ENCODE data around the gene TOMM22. TPM values are rescaled to one million over a fixed set of nuclear protein-coding genes. Genes with fewer than 3 reads are reported as not detected.

The TOMM22 gene
- total RNA-seq, 2 experiments from 2014 or later: 51.8 to 114 TPM

DNA sequence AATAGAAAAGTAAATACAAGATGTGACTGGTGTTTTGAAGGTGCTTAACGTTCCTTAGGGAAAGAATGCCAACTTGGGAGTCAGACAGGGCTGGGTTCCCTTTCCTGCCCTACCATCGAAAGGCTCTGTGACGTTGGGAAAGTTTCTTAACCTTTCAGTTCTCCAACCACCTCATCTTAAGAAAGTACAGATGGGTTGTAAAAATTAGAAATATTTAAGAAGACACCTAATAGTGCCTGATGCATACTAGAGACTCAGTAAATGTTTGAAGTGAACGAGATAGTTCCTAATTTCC lies 25.1 kb downstream of the TOMM22 start:
- H3K4me1 ChIP-seq (ENCODE audit: insufficient read depth, low read length, poor library complexity, severe bottlenecking): peaks cover 64% of the 10 kb centered on the region
- H3K27ac ChIP-seq (ENCODE audit: low read depth, low read length, poor library complexity, severe bottlenecking): no peak overlapping the region
- H4K20me1 ChIP-seq (ENCODE audit: insufficient read depth, low read length): peaks cover 35% of the 10 kb centered on the region
- intact Hi-C loops (cut with micrococcal nuclease; ENCODE audit: unreplicated experiment): loop anchor here (10.0 kb wide), 1 partner anchor 652 kb away; the partner anchor contains the start of gene PICK1
- peak overlapping the region; percentile 97 for H3K4me3 ChIP-seq (ENCODE audit: low read depth, low read length, poor library complexity, severe bottlenecking)
- H3K9me3 ChIP-seq (ENCODE audit: low read length): no peaks in the 10 kb centered on the region
- no peak for DNase-seq (ENCODE audit: low spot score)
- BruUV-seq (replicated peaks): no TSS peak
- peaks cover 58% of the 10 kb centered on the region for H3K79me2 ChIP-seq (ENCODE audit: insufficient read depth, low read depth, low read length)
- TF ChIP-seq CTCF (conservative IDR thresholded peaks at IDR 0.05; ENCODE audit: low read length): no peak
- peaks cover 20% of the 10 kb centered on the region for H3K36me3 ChIP-seq (ENCODE audit: insufficient read depth, low read length)
- ChIA-PET POLR2A (no interaction called here), CTCF (ENCODE audit: unreplicated experiment) (no interaction called here)
- no peak overlapping the region for H2AFZ ChIP-seq (ENCODE audit: low read length)
- H3K4me2 ChIP-seq (ENCODE audit: low read length): peak overlapping the region; percentile 81
- no peaks in the 10 kb centered on the region for H3K9me2 ChIP-seq (ENCODE audit: insufficient read depth, low read length)

GRCh38 chr22:38707346-38707745 lies 25.6 kb downstream of the TOMM22 start:
- POLR2A ChIA-PET: interaction anchor here (0.6 kb wide), 2 partner anchors 8 to 816 kb away, joined by 3 to 5 read pairs; no protein-coding TSS in a partner anchor

DNA sequence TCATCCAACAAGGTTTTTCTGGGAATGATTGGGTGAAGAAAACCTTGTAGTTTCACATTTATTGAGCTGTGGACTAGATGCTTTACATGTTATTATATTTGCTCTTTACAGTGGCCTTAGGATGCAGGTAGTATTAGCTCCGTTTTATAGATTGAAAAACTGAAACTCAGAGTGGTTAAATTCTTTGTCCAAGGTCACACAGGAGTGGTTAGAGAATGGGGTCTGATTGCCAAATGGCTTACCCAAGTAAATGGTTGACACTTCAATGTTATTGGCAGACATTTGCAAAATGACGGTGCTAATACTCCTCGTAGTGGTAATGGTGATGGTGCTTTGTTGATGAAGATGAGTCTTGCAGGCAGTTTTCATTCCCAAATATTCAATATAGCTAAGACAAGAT lies 26.2 kb downstream of the TOMM22 start:
- no peak for DNase-seq (ENCODE audit: low spot score)
- peaks cover 28% of the 10 kb centered on the region for H3K36me3 ChIP-seq (ENCODE audit: insufficient read depth, low read length)
- no peaks in the 10 kb centered on the region for H3K9me2 ChIP-seq (ENCODE audit: insufficient read depth, low read length)
- intact Hi-C loops (cut with micrococcal nuclease; ENCODE audit: unreplicated experiment): loop anchor here (10.0 kb wide), 1 partner anchor 653 kb away; the partner anchor contains the start of gene PICK1
- TF ChIP-seq EZH2phosphoT487 (IDR thresholded peaks at IDR 0.05; ENCODE audit: borderline replicate concordance, low read depth, low read length): no peak
- no peak for TF ChIP-seq CTCF (conservative IDR thresholded peaks at IDR 0.05; ENCODE audit: low read length)
- peaks cover 54% of the 10 kb centered on the region for H3K4me1 ChIP-seq (ENCODE audit: insufficient read depth, low read length, poor library complexity, severe bottlenecking)
- peak overlapping the region; percentile 97 for H3K4me3 ChIP-seq (ENCODE audit: low read depth, low read length, poor library complexity, severe bottlenecking)
- CTCF ChIA-PET (ENCODE audit: unreplicated experiment): no interaction called here
- peak overlapping the region; percentile 81 for H3K4me2 ChIP-seq (ENCODE audit: low read length)
- POLR2A ChIA-PET: interaction anchor here (0.6 to 0.7 kb wide), 3 partner anchors 9 to 816 kb away, joined by 3 to 5 read pairs (median 4); no protein-coding TSS in a partner anchor
- BruUV-seq (replicated peaks): no TSS peak
- no peaks in the 10 kb centered on the region for H3K9me3 ChIP-seq (ENCODE audit: low read length)
- H2AFZ ChIP-seq (ENCODE audit: low read length): no peak overlapping the region
- H3K27ac ChIP-seq (ENCODE audit: low read depth, low read length, poor library complexity, severe bottlenecking): no peak overlapping the region
- H4K20me1 ChIP-seq (ENCODE audit: insufficient read depth, low read length): peaks cover 39% of the 10 kb centered on the region
- peaks cover 69% of the 10 kb centered on the region for H3K79me2 ChIP-seq (ENCODE audit: insufficient read depth, low read depth, low read length)

More at GRCh38 chr22:38707346-38707745, 25.6 kb downstream of the TOMM22 start:
- peaks cover 38% of the 10 kb centered on the region for H4K20me1 ChIP-seq (ENCODE audit: insufficient read depth, low read length)
- peaks cover 23% of the 10 kb centered on the region for H3K36me3 ChIP-seq (ENCODE audit: insufficient read depth, low read length)
- peaks cover 59% of the 10 kb centered on the region for H3K4me1 ChIP-seq (ENCODE audit: insufficient read depth, low read length, poor library complexity, severe bottlenecking)
- no peaks in the 10 kb centered on the region for H3K9me3 ChIP-seq (ENCODE audit: low read length)
- H2AFZ ChIP-seq (ENCODE audit: low read length): no peak overlapping the region
- H3K9me2 ChIP-seq (ENCODE audit: insufficient read depth, low read length): no peaks in the 10 kb centered on the region
- peak overlapping the region; percentile 97 for H3K4me3 ChIP-seq (ENCODE audit: low read depth, low read length, poor library complexity, severe bottlenecking)
- TF ChIP-seq CTCF (conservative IDR thresholded peaks at IDR 0.05; ENCODE audit: low read length): no peak
- TF ChIP-seq EZH2phosphoT487 (IDR thresholded peaks at IDR 0.05; ENCODE audit: borderline replicate concordance, low read depth, low read length): no peak
- H3K79me2 ChIP-seq (ENCODE audit: insufficient read depth, low read depth, low read length): peaks cover 63% of the 10 kb centered on the region
- H3K27ac ChIP-seq (ENCODE audit: low read depth, low read length, poor library complexity, severe bottlenecking): no peak overlapping the region
- no peak for DNase-seq (ENCODE audit: low spot score)
- peak overlapping the region; percentile 81 for H3K4me2 ChIP-seq (ENCODE audit: low read length)
- intact Hi-C loops (cut with micrococcal nuclease; ENCODE audit: unreplicated experiment): loop anchor here (10.0 kb wide), 1 partner anchor 653 kb away; the partner anchor contains the start of gene PICK1
- CTCF ChIA-PET (ENCODE audit: unreplicated experiment): no interaction called here
- TSS peak; percentile 64 for BruUV-seq (replicated peaks)
